ENCODE measurements around the gene IL1RAPL1.

DNA sequence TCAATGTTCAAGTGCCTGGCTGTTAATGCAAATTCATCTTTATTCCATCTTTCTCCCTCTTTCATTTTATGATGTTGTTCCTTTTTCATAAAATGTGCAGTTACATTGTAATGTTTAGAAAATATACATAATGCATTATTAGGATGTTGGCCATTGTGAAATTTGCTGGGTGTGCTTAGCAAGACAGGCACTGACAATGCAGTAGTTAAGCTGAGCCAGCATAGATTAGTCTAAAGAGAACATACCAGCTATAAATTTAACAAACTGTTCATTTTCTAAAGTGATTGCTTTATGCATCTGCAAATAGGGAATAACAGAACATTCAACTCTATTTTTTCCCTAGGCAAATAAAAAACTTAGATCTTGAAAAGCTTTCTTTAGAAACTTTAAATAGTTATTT lies 436.0 kb downstream of the IL1RAPL1 start:
- TF ChIP-seq POLR2A (IDR thresholded peaks at IDR 0.05) (no peak), POLR2AphosphoS5 (IDR thresholded peaks at IDR 0.05) (no peak)
- TF ChIP-seq, protein P1, sequence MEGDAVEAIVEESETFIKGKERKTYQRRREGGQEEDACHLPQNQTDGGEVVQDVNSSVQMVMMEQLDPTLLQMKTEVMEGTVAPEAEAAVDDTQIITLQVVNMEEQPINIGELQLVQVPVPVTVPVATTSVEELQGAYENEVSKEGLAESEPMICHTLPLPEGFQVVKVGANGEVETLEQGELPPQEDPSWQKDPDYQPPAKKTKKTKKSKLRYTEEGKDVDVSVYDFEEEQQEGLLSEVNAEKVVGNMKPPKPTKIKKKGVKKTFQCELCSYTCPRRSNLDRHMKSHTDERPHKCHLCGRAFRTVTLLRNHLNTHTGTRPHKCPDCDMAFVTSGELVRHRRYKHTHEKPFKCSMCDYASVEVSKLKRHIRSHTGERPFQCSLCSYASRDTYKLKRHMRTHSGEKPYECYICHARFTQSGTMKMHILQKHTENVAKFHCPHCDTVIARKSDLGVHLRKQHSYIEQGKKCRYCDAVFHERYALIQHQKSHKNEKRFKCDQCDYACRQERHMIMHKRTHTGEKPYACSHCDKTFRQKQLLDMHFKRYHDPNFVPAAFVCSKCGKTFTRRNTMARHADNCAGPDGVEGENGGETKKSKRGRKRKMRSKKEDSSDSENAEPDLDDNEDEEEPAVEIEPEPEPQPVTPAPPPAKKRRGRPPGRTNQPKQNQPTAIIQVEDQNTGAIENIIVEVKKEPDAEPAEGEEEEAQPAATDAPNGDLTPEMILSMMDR (IDR thresholded peaks at IDR 0.05): no peak
